Measurements from ENCODE around the gene KIAA1755. TPM values are rescaled to one million over a fixed set of nuclear protein-coding genes. Genes with fewer than 3 reads are reported as not detected.

Gene KIAA1755
- total RNA-seq, 1 donor from 2014 or later = 1.1 TPM

DNA sequence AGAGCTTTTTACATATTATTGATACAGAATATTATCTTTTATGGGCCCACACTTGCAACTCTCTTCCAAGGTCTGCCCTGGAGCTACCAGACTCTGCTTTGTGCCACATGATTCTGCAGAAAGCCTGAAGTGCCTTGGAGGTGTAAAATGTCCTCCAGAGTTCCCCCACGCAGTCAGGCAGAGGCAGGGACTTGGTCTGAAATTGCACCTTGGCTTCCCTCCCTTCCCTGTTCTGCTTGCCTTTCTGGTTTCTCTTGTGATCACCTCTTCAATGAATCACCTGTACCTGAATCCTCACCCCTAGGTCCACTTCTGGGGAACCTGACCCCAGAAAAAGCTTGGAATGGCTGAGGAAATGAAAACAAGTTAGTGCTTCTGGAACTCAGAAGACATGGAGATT lies 52.4 kb downstream of the KIAA1755 start:
- Histone ChIP-seq H3K4me1 (ENCODE audit: insufficient read depth, low read length) (peaks cover 2% of the 10 kb centered on the region), H3K36me3 (ENCODE audit: insufficient read depth, low read length) (no peaks in the 10 kb centered on the region), H3K9ac (ENCODE audit: low read length) (no peak overlapping the region), H2AFZ (ENCODE audit: low read depth, low read length) (no peak overlapping the region), H3K79me2 (ENCODE audit: insufficient read depth, low read length) (no peaks in the 10 kb centered on the region), H4K20me1 (ENCODE audit: insufficient read depth, low read length) (no peaks in the 10 kb centered on the region), H3K4me2 (ENCODE audit: low read length) (no peak overlapping the region), H3K9me3 (ENCODE audit: insufficient read depth, low read depth, low read length) (no peaks in the 10 kb centered on the region), H3K27me3 (ENCODE audit: insufficient read depth, low read length) (no peaks in the 10 kb centered on the region), H3K27ac (ENCODE audit: low read depth, low read length) (no peak overlapping the region), H3K4me3 (ENCODE audit: insufficient read depth, low read depth, low read length) (no peak overlapping the region)
- Mint-ChIP-seq H3K9me3 (ENCODE audit: unreplicated experiment) (peaks cover 1% of the 10 kb centered on the region), H3K36me3 (ENCODE audit: low read depth, unreplicated experiment) (peaks cover 1% of the 10 kb centered on the region), H3K4me1 (ENCODE audit: low read depth, unreplicated experiment) (peaks cover 13% of the 10 kb centered on the region), H3K4me3 (ENCODE audit: unreplicated experiment) (no peak overlapping the region), H3K27me3 (ENCODE audit: low read depth, unreplicated experiment) (peaks cover 4% of the 10 kb centered on the region), H3K27ac (ENCODE audit: unreplicated experiment) (no peak overlapping the region)
- no peak for FAIRE-seq
- DNase-seq (ENCODE audit: low read depth) = no peak
- TF ChIP-seq, protein P1, sequence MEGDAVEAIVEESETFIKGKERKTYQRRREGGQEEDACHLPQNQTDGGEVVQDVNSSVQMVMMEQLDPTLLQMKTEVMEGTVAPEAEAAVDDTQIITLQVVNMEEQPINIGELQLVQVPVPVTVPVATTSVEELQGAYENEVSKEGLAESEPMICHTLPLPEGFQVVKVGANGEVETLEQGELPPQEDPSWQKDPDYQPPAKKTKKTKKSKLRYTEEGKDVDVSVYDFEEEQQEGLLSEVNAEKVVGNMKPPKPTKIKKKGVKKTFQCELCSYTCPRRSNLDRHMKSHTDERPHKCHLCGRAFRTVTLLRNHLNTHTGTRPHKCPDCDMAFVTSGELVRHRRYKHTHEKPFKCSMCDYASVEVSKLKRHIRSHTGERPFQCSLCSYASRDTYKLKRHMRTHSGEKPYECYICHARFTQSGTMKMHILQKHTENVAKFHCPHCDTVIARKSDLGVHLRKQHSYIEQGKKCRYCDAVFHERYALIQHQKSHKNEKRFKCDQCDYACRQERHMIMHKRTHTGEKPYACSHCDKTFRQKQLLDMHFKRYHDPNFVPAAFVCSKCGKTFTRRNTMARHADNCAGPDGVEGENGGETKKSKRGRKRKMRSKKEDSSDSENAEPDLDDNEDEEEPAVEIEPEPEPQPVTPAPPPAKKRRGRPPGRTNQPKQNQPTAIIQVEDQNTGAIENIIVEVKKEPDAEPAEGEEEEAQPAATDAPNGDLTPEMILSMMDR (IDR thresholded peaks at IDR 0.05; ENCODE audit: insufficient read depth, low read depth, low read length) = no peak
- TF ChIP-seq EZH2 (IDR thresholded peaks at IDR 0.05; ENCODE audit: insufficient read depth, low read length) = no peak

DNA sequence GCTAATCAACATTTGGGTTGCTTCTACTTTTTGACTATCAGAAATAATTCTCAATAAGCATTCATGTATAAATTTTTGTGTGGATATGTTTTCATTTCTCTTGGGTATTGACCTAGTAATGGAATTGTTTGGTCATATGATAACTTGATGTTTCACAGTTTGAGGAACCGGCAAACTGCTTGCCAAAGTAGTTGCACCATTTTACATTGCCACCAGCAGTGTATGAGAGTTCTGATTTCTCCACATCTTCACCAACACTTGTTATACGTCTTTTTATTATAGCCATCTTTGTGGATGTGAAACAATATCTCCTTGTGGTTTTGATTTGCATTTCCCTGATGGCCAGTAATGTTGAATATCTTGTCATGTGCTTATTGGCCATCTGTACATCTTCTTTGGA lies 52.9 kb downstream of the KIAA1755 start:
- H3K9me3 ChIP-seq (ENCODE audit: insufficient read depth, low read depth, low read length) = no peaks in the 10 kb centered on the region
- H3K36me3 Mint-ChIP-seq (ENCODE audit: low read depth, unreplicated experiment) = peaks cover 1% of the 10 kb centered on the region
- no peaks in the 10 kb centered on the region for H3K27me3 ChIP-seq (ENCODE audit: insufficient read depth, low read length)
- H2AFZ ChIP-seq (ENCODE audit: low read depth, low read length) = no peak overlapping the region
- no peak for TF ChIP-seq EZH2 (IDR thresholded peaks at IDR 0.05; ENCODE audit: insufficient read depth, low read length)
- H3K4me3 Mint-ChIP-seq (ENCODE audit: unreplicated experiment) = no peak overlapping the region
- H3K4me3 ChIP-seq (ENCODE audit: insufficient read depth, low read depth, low read length) = no peak overlapping the region
- peaks cover 2% of the 10 kb centered on the region for H3K4me1 ChIP-seq (ENCODE audit: insufficient read depth, low read length)
- H3K9ac ChIP-seq (ENCODE audit: low read length) = no peak overlapping the region
- H3K27me3 Mint-ChIP-seq (ENCODE audit: low read depth, unreplicated experiment) = peaks cover 4% of the 10 kb centered on the region
- DNase-seq (ENCODE audit: low read depth) = no peak
- no peak overlapping the region for H3K27ac ChIP-seq (ENCODE audit: low read depth, low read length)
- peaks cover 13% of the 10 kb centered on the region for H3K4me1 Mint-ChIP-seq (ENCODE audit: low read depth, unreplicated experiment)
- H3K9me3 Mint-ChIP-seq (ENCODE audit: unreplicated experiment) = peaks cover 1% of the 10 kb centered on the region
- H3K36me3 ChIP-seq (ENCODE audit: insufficient read depth, low read length) = no peaks in the 10 kb centered on the region
- no peaks in the 10 kb centered on the region for H3K79me2 ChIP-seq (ENCODE audit: insufficient read depth, low read length)
- no peak overlapping the region for H3K4me2 ChIP-seq (ENCODE audit: low read length)
- H4K20me1 ChIP-seq (ENCODE audit: insufficient read depth, low read length) = no peaks in the 10 kb centered on the region
- H3K27ac Mint-ChIP-seq (ENCODE audit: unreplicated experiment) = no peak overlapping the region
- no peak for FAIRE-seq

DNA sequence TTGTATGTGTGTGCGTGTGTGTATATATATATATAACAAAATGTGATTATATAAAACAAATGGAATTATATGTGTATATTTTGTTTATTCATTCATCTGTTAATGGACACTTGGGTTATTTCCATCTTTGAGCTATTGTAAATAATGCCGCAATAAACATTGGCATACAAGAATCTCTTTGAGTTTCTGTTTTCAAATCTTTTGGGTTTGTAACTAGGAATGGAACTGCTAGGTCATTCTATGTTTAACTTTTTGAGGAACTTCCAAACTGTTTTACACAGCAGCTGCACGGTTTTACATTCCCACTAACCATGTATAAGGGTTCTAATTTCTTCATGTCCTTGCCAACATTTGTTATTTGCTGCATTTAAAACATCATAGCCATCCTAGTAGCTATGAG lies 55.5 kb downstream of the KIAA1755 start:
- H3K36me3 Mint-ChIP-seq (ENCODE audit: low read depth, unreplicated experiment) = peaks cover 1% of the 10 kb centered on the region
- no peak for FAIRE-seq
- H3K9me3 ChIP-seq (ENCODE audit: insufficient read depth, low read depth, low read length) = no peaks in the 10 kb centered on the region
- peaks cover 6% of the 10 kb centered on the region for H3K4me1 ChIP-seq (ENCODE audit: insufficient read depth, low read length)
- no peak overlapping the region for H3K4me3 ChIP-seq (ENCODE audit: insufficient read depth, low read depth, low read length)
- H3K36me3 ChIP-seq (ENCODE audit: insufficient read depth, low read length) = no peaks in the 10 kb centered on the region
- TF ChIP-seq EZH2 (IDR thresholded peaks at IDR 0.05; ENCODE audit: insufficient read depth, low read length) = no peak
- TF ChIP-seq, protein P1 (IDR thresholded peaks at IDR 0.05; ENCODE audit: insufficient read depth, low read depth, low read length) = no peak
- peaks cover 4% of the 10 kb centered on the region for H3K27me3 Mint-ChIP-seq (ENCODE audit: low read depth, unreplicated experiment)
- no peak overlapping the region for H3K4me3 Mint-ChIP-seq (ENCODE audit: unreplicated experiment)
- H3K27ac Mint-ChIP-seq (ENCODE audit: unreplicated experiment) = no peak overlapping the region
- no peaks in the 10 kb centered on the region for H3K79me2 ChIP-seq (ENCODE audit: insufficient read depth, low read length)
- DNase-seq (ENCODE audit: low read depth) = no peak
- H3K4me2 ChIP-seq (ENCODE audit: low read length) = no peak overlapping the region
- no peak overlapping the region for H3K9ac ChIP-seq (ENCODE audit: low read length)
- no peaks in the 10 kb centered on the region for H4K20me1 ChIP-seq (ENCODE audit: insufficient read depth, low read length)
- H3K4me1 Mint-ChIP-seq (ENCODE audit: low read depth, unreplicated experiment) = peaks cover 11% of the 10 kb centered on the region
- H3K9me3 Mint-ChIP-seq (ENCODE audit: unreplicated experiment) = peaks cover 1% of the 10 kb centered on the region
- H2AFZ ChIP-seq (ENCODE audit: low read depth, low read length) = no peak overlapping the region
- no peaks in the 10 kb centered on the region for H3K27me3 ChIP-seq (ENCODE audit: insufficient read depth, low read length)
- no peak overlapping the region for H3K27ac ChIP-seq (ENCODE audit: low read depth, low read length)

Data from astrocyte (in vitro differentiated cells and primary cell).